Measurements from ENCODE around the gene SDHC. TPM values are rescaled to one million over a fixed set of nuclear protein-coding genes. Genes with fewer than 3 reads are reported as not detected.

The SDHC gene
- total and polyA plus RNA-seq, 2 of the 8 experiments (the other 6 are each of a cell fraction or from before 2014, with no cell fraction given) = 224 to 305 TPM

DNA sequence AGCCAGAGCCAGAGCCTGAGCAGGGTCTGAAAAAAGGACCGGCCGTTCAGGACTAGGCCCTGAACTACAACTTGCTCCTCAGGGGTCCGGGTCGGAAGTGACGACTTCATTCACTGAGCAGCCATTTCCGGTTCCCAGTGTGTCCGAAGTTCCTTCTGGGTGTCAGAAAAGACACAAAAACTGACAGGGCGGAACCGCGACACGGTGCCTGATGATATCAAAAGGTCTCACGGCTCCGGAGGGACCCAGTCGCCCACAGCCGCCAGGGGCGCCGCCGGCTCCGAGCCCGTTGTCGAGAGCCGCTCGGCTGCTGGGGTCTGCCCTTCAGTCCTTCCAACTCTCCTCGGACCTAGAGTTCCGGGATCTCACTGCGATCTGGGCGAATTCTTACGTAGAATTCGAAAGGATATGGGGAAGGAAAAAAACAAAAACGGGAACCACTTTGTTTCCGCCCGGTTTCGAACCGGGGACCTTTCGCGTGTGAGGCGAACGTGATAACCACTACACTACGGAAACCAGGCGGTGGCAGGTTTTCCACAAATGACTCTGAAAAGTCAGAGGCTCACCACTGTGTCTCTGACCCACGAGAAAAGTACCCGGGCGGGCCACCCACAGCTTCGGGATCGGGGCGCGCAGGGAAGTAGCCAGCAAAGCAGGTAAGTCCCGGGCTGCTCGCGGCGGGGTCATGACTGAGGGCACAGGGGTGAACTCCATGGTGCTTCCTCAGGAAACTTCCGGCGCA, 85.2 kb downstream of the SDHC start (continued):
- TF ChIP-seq, protein P1, sequence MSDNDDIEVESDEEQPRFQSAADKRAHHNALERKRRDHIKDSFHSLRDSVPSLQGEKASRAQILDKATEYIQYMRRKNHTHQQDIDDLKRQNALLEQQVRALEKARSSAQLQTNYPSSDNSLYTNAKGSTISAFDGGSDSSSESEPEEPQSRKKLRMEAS (IDR thresholded peaks at IDR 0.05) = no peak; the same call in 1 of the 2 replicates
- TF ChIP-seq, protein P2, sequence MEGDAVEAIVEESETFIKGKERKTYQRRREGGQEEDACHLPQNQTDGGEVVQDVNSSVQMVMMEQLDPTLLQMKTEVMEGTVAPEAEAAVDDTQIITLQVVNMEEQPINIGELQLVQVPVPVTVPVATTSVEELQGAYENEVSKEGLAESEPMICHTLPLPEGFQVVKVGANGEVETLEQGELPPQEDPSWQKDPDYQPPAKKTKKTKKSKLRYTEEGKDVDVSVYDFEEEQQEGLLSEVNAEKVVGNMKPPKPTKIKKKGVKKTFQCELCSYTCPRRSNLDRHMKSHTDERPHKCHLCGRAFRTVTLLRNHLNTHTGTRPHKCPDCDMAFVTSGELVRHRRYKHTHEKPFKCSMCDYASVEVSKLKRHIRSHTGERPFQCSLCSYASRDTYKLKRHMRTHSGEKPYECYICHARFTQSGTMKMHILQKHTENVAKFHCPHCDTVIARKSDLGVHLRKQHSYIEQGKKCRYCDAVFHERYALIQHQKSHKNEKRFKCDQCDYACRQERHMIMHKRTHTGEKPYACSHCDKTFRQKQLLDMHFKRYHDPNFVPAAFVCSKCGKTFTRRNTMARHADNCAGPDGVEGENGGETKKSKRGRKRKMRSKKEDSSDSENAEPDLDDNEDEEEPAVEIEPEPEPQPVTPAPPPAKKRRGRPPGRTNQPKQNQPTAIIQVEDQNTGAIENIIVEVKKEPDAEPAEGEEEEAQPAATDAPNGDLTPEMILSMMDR (IDR thresholded peaks at IDR 0.05; ENCODE audit: control extremely low read depth in 1 of 3, insufficient read depth in 1 of 3, low read depth in 1 of 3, low read length in 3 of 3) = peak in 2 of 3 experiments; percentile 34 to 39; a peak in 3 of 4 replicates
- TF ChIP-seq HDAC2 (IDR thresholded peaks at IDR 0.05; ENCODE audit: borderline replicate concordance in 1 of 2, low read depth in 2 of 2, low read length in 2 of 2) = 0 out of 4 replicates have a peak, but pooled peaks of 1 of the 2 experiments have one; percentile 45
- no peak for TF ChIP-seq CHD1 (IDR thresholded peaks at IDR 0.05; ENCODE audit: low read depth, low read length)
- no peak for TF ChIP-seq SUZ12 (IDR thresholded peaks at IDR 0.05; ENCODE audit: low read length)
- no peak for TF ChIP-seq SRF (IDR thresholded peaks at IDR 0.05; ENCODE audit: low read depth, low read length)
- peak; percentile 51; the same call in 1 of the 2 replicates for TF ChIP-seq PHF8 (conservative IDR thresholded peaks at IDR 0.05; ENCODE audit: low read depth, low read length)
- TF ChIP-seq, protein P3, sequence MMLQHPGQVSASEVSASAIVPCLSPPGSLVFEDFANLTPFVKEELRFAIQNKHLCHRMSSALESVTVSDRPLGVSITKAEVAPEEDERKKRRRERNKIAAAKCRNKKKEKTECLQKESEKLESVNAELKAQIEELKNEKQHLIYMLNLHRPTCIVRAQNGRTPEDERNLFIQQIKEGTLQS (IDR thresholded peaks at IDR 0.05; ENCODE audit: insufficient read depth, low read depth, low read length) = no peak
- no peak for TF ChIP-seq KDM1A (IDR thresholded peaks at IDR 0.05; ENCODE audit: borderline replicate concordance, low read length)
- no peak for TF ChIP-seq HDAC6 (IDR thresholded peaks at IDR 0.05; ENCODE audit: low read depth, low read length)
- TF ChIP-seq POU5F1 (IDR thresholded peaks at IDR 0.05; ENCODE audit: low read depth, low read length) = 0 out of 2 replicates have a peak, but pooled peaks have one; percentile 25
- TF ChIP-seq NRF1 (IDR thresholded peaks at IDR 0.05; ENCODE audit: low read depth, low read length) = peak; percentile 26; the same call in 1 of the 2 replicates
- TF ChIP-seq, protein P4, sequence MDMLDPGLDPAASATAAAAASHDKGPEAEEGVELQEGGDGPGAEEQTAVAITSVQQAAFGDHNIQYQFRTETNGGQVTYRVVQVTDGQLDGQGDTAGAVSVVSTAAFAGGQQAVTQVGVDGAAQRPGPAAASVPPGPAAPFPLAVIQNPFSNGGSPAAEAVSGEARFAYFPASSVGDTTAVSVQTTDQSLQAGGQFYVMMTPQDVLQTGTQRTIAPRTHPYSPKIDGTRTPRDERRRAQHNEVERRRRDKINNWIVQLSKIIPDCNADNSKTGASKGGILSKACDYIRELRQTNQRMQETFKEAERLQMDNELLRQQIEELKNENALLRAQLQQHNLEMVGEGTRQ (IDR thresholded peaks at IDR 0.05; ENCODE audit: low read length) = no peak
- peak; percentile 70; the same call in 1 of the 2 replicates for TF ChIP-seq SP4 (IDR thresholded peaks at IDR 0.05; ENCODE audit: low read length)
- peak; percentile 65 for TF ChIP-seq EGR1 (IDR thresholded peaks at IDR 0.05; ENCODE audit: borderline replicate concordance, low read depth, low read length)
- no peak for TF ChIP-seq FOSL1 (IDR thresholded peaks at IDR 0.05; ENCODE audit: insufficient read depth, low read depth, low read length)
- TF ChIP-seq SP1 (IDR thresholded peaks at IDR 0.05; ENCODE audit: low read depth, low read length) = peak; percentile 58; the same call in 1 of the 2 replicates
- TF ChIP-seq POLR2A (IDR thresholded peaks at IDR 0.05; ENCODE audit: control extremely low read depth in 1 of 2, low read depth in 2 of 2, low read length in 2 of 2) = peak; percentile 67 to 74; a peak in 2 of 3 replicates
- TF ChIP-seq TEAD4 (IDR thresholded peaks at IDR 0.05; ENCODE audit: low read depth, low read length) = peak; percentile 76; the same call in 1 of the 2 replicates
- TF ChIP-seq CHD2 (IDR thresholded peaks at IDR 0.05; ENCODE audit: low read length) = no peak

All from H1 (cell line).